Measurements from ENCODE around the gene RAB7A.

RAB7A gene

DNA sequence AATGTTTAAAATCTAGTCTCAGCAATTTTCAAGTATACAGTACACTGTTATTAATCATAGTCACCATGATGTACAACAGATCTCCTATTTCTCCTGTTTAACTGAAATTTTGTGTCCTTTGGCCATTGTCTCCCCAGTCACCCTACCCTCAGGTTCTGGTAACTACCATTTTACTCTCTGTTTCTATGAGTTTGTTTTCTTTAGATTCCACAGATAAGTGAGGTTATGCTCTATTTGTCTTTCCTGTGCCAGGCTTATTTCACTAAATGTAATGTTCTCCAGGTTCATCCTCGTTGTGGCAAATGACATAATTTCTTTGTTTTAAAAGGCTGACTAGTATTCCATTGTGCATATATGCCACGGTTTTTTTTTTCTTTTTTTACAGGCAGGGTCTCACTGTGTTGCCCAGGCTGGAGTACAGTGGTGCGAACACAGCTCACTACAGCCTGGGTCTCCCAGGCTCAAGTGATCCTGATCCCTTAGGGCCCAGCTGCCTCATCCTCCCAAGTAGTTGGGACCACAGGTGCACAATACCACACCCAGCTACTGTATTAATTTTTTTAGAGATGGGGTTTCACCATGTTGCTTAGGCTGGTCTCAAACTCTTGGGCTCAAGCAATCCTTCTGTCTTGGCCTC lies 50.0 kb downstream of the RAB7A start:
- Mint-ChIP-seq H3K4me1 (peaks cover 47% of the 10 kb centered on the region), H3K27ac (no peak overlapping the region), H3K27me3 (no peaks in the 10 kb centered on the region), H3K4me3 (no peak overlapping the region), H3K9me3 (peaks cover 3% of the 10 kb centered on the region), H3K36me3 (peaks cover 28% of the 10 kb centered on the region)
- CTCF ChIA-PET = no interaction called here
- no peak for DNase-seq

- no peak overlapping the region for H3K4me3 Mint-ChIP-seq
- H3K9me3 Mint-ChIP-seq = no peaks in the 10 kb centered on the region
- no peak overlapping the region for H3K27ac Mint-ChIP-seq
- peaks cover 13% of the 10 kb centered on the region for H3K36me3 Mint-ChIP-seq
- DNase-seq = no peak
- CTCF ChIA-PET = interaction anchor here (0.7 to 1.8 kb wide), 4 partner anchors 8 to 163 kb away, joined by 3 to 7 read pairs (median 3); no protein-coding TSS in a partner anchor
- H3K27me3 Mint-ChIP-seq = no peaks in the 10 kb centered on the region
- H3K4me1 Mint-ChIP-seq = peaks cover 64% of the 10 kb centered on the region
Observed at GRCh38 chr3:128780101-128780837, 54.3 kb downstream of the RAB7A start.

DNA sequence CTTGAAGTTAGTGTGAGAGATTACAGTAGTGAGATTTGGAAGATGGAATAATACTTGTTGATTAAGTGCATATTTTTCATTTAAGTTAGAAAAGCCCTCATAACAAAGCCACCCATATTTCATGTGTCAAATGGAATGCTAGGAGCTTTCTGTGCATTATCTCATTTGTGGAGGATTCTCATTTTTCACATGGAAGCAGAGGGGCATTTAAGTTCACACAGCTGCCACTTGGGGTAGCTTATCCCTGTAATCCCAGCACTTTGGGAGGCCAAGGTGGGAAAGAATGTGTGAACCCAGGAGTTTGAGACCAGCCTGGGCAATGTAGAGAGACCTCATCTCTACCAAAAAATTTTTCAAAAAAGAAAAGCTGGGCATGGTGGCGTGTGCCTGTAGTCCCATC lies 55.2 kb downstream of the RAB7A start:
- Mint-ChIP-seq H3K27ac (no peak overlapping the region), H3K4me1 (peaks cover 62% of the 10 kb centered on the region), H3K27me3 (no peaks in the 10 kb centered on the region), H3K9me3 (no peaks in the 10 kb centered on the region), H3K4me3 (no peak overlapping the region), H3K36me3 (peaks cover 11% of the 10 kb centered on the region)
- DNase-seq = no peak
- CTCF ChIA-PET = interaction anchor here (1.4 to 1.8 kb wide), 2 partner anchors 65 to 100 kb away, joined by 4 to 7 read pairs; no protein-coding TSS in a partner anchor

DNA sequence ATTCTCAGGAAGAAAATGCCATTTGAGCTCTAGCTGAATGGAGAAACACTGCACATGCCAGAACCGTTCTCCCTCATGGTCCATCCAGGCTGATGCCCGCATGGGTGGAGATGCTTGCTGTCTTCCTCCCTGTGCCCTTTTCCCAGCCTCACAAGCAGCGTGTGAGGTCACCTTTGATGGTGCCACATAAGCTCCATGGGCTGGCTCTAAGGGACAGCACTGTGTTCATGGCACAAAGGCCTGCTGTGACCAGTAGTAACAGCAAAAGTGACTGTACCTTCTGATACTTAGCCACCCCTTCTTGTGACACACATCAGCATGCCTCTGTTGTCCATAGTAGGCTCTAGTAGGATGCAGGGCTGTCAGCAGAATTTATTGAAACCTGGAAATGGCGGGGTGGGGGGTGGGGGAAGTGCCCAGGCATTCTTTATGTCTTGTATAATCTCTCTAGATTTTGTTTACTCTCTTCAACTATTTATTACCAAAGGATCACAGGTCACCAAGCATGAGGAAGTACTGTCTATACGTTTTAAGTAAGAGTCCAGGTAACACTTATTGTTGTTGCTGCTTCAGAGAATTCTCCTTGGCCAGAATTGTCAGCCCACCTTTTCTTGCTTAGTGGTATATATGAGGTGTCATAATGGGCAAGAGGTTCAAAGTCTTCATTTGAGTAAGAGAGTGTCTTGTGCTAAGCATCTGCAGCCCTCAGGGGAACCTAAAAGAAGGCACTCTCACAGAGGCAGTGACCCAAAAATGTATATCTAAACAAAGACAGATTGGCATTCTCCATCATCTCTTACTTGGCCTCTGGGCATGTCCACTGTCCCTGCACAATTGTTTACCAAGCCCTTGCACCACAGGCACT lies 56.5 kb downstream of the RAB7A start:
- Mint-ChIP-seq H3K4me1 (peaks cover 67% of the 10 kb centered on the region), H3K27ac (no peak overlapping the region), H3K4me3 (no peak overlapping the region), H3K27me3 (no peaks in the 10 kb centered on the region), H3K9me3 (no peaks in the 10 kb centered on the region), H3K36me3 (peaks cover 6% of the 10 kb centered on the region)
- DNase-seq = no peak
- CTCF ChIA-PET = interaction anchor here (1.3 to 1.4 kb wide), 2 partner anchors 12 to 63 kb away, joined by 3 to 4 read pairs; no protein-coding TSS in a partner anchor

DNA sequence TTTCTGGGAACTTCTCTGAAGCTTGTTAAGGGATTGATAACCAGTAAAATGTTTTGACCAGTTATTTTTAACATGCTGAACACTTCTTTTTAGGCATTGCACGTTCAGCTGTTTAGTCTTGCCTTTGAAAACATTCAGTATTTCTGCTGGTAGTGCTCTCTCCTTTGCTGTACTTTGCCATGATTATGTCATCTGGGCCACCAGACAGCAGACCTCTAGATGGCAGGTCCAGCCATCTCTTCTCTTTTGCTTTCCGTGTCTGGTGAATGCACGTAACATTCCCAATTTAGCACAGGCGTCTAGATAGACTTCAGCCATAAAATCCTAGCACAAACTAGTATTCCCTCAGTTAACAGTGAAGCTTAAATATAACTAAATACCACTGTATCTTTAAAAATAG lies 57.8 kb downstream of the RAB7A start:
- H3K27ac Mint-ChIP-seq = no peak overlapping the region
- no peak overlapping the region for H3K4me3 Mint-ChIP-seq

GRCh38 chr3:128784232-128784631 lies 58.2 kb downstream of the RAB7A start:
- no peaks in the 10 kb centered on the region for H3K9me3 Mint-ChIP-seq
- CTCF ChIA-PET = interaction anchor here (1.0 to 1.3 kb wide), 6 partner anchors 11 to 104 kb away, joined by 3 to 6 read pairs (median 4); no protein-coding TSS in a partner anchor
- peak; percentile 69 for DNase-seq
- peaks cover 70% of the 10 kb centered on the region for H3K4me1 Mint-ChIP-seq
- peaks cover 8% of the 10 kb centered on the region for H3K36me3 Mint-ChIP-seq
- H3K27me3 Mint-ChIP-seq = no peaks in the 10 kb centered on the region
- H3K27ac Mint-ChIP-seq = peak overlapping the region; percentile 69
- no peak overlapping the region for H3K4me3 Mint-ChIP-seq

More for the DNA sequence above, 57.8 kb downstream of the RAB7A start:
- Mint-ChIP-seq H3K9me3 (no peaks in the 10 kb centered on the region), H3K27me3 (no peaks in the 10 kb centered on the region), H3K36me3 (peaks cover 8% of the 10 kb centered on the region), H3K4me1 (peaks cover 71% of the 10 kb centered on the region)
- no peak for DNase-seq
- CTCF ChIA-PET = interaction anchor here (0.8 to 1.3 kb wide), 7 partner anchors 12 to 103 kb away, joined by 3 to 6 read pairs (median 3); no protein-coding TSS in a partner anchor

- CTCF ChIA-PET = interaction anchor here (1.9 kb wide), 1 partner anchor 10 kb away, joined by 10 read pairs; no protein-coding TSS in a partner anchor
- peaks cover 73% of the 10 kb centered on the region for H3K4me1 Mint-ChIP-seq
- DNase-seq = no peak
- H3K9me3 Mint-ChIP-seq = no peaks in the 10 kb centered on the region
- H3K27ac Mint-ChIP-seq = no peak overlapping the region
- peaks cover 9% of the 10 kb centered on the region for H3K36me3 Mint-ChIP-seq
- H3K4me3 Mint-ChIP-seq = no peak overlapping the region
- H3K27me3 Mint-ChIP-seq = no peaks in the 10 kb centered on the region
Observed at GRCh38 chr3:128784843-128785242, 58.9 kb downstream of the RAB7A start.

- Mint-ChIP-seq H3K36me3 (peaks cover 13% of the 10 kb centered on the region), H3K4me3 (no peak overlapping the region), H3K27me3 (no peaks in the 10 kb centered on the region), H3K4me1 (peaks cover 81% of the 10 kb centered on the region), H3K27ac (peak overlapping the region; percentile 26), H3K9me3 (no peaks in the 10 kb centered on the region)
- CTCF ChIA-PET = interaction anchor here (1.0 to 5.1 kb wide), 8 partner anchors 8 to 106 kb away, joined by 3 to 26 read pairs (median 6); no protein-coding TSS in a partner anchor
- no peak for DNase-seq
Observed at GRCh38 chr3:128786434-128787020, 60.5 kb downstream of the RAB7A start.

DNA sequence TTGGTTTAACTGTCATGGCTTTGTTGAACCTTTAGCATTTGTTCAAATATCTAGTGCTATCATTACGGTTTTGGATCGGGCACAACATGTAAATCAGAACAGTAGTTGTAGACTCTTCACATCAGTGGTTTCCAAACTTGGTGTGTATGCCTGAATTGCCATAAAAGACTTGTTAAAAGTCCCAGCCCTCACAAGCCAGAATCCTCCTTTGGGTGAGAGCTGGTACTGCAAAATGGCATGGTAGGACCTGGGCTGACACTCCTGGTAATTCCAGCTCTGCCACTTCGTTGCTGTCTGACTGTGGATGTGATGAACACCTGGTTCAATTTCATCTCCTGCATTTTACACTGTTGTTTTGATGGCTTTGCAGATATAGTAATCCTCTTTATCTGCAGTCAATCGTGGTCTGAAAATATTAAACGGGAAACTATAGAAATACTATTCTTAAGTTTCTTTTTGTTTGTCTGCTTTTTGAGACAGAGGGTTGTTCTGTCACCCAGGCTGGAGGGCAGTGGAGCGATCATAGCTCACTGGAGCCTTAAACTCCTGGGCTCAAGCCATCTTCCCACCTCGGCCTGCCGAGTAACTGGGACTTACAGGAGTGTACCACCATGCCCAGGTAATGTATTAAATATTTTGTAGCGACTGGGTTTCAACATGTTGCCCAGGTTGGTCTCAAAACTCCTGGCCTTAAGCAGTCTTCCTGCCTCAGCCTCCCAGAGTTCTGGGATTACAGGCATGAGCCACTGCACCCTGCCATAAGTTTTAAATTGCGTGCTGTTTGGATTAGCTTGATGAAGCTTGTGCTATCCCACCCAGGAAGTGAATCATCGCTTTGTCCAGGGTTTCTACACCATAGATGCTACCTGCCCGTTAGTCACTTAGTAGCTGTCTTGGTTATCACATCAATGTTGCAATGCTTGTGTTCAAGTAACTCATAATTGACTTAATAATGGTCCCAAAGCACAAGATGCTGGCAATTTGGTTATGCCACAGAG lies 61.6 kb downstream of the RAB7A start:
- Mint-ChIP-seq H3K27ac (peak overlapping the region; percentile 94), H3K9me3 (no peaks in the 10 kb centered on the region), H3K36me3 (peaks cover 16% of the 10 kb centered on the region), H3K4me1 (peaks cover 84% of the 10 kb centered on the region), H3K27me3 (no peaks in the 10 kb centered on the region), H3K4me3 (peak overlapping the region; percentile 67)
- DNase-seq = peak; percentile 54
- CTCF ChIA-PET = interaction anchor here (0.8 to 5.1 kb wide), 12 partner anchors 9 to 107 kb away, joined by 3 to 26 read pairs (median 4); no protein-coding TSS in a partner anchor

DNA sequence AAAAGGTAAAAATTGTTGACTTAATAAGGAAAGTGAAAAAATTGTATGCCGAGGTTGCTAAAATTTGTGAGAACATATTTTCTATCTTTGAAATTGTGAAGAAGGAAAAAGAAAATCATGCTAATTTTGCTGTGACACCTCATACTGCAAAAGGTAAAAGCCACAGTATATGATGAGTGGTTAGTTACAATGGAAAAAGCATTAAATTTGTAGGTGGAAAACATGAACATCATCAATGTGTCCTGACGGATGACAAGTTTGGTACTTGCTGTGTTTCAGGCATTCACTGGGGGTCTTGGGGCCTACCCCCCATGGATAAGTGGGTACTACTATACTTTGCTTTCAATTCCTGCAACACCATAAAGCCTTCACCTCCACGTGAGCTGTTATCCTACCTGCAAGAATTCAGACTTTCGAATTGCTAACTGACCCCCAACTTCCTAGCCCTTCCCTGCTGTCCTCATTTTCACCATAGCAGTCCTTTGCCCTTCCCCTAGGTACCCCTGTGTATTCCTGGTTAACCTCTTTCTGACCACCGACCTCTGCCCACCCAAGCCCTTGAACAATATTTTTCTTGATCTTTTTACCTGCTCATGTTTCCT lies 62.4 kb downstream of the RAB7A start:
- CTCF ChIA-PET = interaction anchor here (0.8 to 5.1 kb wide), 8 partner anchors 8 to 108 kb away, joined by 3 to 26 read pairs (median 6); no protein-coding TSS in a partner anchor
- Mint-ChIP-seq H3K27me3 (no peaks in the 10 kb centered on the region), H3K4me1 (peaks cover 85% of the 10 kb centered on the region), H3K27ac (peak overlapping the region; percentile 94), H3K4me3 (peak overlapping the region; percentile 67), H3K36me3 (peaks cover 16% of the 10 kb centered on the region), H3K9me3 (no peaks in the 10 kb centered on the region)
- peak; percentile 25 for DNase-seq

DNA sequence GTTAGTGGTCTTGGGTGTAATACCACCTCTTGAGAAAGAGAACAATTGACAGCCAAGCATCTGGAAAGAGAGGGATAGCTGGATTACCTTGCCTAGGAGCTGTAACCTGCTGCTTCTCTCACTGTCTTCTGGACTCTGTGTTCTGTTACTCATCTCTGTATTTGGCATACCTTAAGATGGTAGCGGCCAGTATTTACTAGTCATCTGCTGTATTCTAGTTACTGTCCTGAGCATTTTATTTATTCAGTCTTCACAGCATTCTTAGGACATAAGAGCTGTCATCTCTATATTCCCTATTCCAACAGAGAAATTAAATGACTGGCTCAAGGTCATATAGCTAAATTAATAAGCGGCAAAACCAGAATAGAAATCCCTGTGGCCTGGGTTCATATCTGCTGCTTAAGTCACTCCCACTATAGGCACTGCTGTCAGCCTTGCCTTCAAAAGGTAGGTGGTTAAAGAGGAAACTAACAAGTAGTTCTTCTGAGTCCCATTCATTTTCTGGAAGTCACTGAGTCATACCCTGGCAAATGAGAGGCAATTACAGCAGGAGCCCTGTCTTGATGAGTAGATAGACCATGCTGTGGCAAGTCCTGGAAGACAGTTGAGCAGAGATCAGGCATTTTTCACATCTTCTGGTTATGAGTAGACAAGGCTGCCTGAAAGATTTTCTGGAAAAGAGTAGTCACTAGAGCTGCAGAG lies 68.2 kb downstream of the RAB7A start:
- CTCF ChIA-PET = interaction anchor here (0.7 to 8.1 kb wide), 18 partner anchors 9 to 177 kb away, joined by 3 to 146 read pairs (median 7); partner anchors contain the start of gene RAB7A
- H3K36me3 Mint-ChIP-seq = peaks cover 41% of the 10 kb centered on the region
- peak; percentile 36 for DNase-seq
- no peaks in the 10 kb centered on the region for H3K9me3 Mint-ChIP-seq
- H3K4me3 Mint-ChIP-seq = peak overlapping the region; percentile 3
- peaks cover 78% of the 10 kb centered on the region for H3K4me1 Mint-ChIP-seq
- H3K27ac Mint-ChIP-seq = peak overlapping the region; percentile 82
- no peaks in the 10 kb centered on the region for H3K27me3 Mint-ChIP-seq
